ENCODE data around the gene ACTA2.

ACTA2 gene

GRCh38 chr10:88980800-88981199, 28.2 kb upstream of the ACTA2 start:
- DNase-seq: no peak

GRCh38 chr10:88980247-88980646, 27.7 kb upstream of the ACTA2 start:
- no peak for DNase-seq

GRCh38 chr10:88979603-88980002, 27.0 kb upstream of the ACTA2 start:
- no peak for DNase-seq

DNA sequence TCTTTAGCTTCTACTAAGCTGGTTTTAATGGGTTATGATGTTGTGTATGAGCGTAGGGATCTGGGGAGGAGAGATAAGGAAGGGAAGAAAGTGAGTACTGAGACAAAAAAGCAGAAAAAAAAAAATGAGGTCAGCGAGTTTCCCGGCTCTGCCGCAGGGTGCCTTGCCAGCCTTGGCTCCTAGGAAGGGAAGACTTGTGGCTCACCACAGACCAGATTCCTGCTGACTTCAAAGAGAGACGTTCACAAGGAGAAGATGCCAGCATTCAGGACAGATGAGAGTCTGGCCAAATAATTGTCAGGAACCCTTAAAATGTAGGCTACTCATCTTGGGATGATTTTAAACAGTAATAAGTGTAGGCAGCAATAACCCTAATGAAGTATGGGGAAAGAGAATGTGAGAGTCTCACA, 26.6 kb upstream of the ACTA2 start:
- DNase-seq: no peak

DNA sequence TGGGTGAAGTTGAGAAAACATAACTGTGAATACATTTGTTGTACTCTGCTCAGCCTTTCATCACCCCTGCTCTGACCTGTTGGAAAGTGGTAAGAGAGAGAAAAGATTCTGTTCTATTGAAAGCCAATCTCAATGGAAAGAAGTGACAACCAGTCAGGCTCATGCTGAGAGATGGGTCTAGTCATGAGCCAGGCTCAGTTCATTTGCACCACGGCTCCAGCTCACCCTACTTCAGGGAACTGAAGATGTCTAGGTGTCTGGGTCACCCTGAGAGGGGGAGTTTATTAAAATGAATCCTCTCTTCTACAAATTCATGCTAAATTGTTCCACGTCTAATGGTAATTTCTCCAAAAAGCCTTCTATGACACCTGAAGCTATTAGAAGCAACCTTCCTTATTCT, 25.9 kb upstream of the ACTA2 start:
- DNase-seq: no peak

DNA sequence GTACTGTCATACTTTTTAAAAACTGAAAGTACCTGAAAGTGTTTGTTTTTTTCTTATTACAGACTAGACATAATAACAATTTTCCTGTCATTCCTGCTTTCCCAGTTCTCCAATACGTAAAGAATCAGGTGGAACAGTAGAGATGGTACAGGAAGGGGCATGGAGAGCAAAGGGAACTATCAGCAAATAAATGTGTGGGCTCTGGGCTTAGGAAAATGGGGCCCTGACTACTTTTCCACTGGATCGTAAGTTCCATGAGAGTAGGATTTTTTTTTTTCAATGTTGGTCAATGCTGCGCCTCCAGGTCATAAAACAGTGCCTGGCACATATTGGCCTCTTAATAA, 22.8 kb upstream of the ACTA2 start:
- peak; percentile 2 for DNase-seq

GRCh38 chr10:88974446-88975376, 22.1 kb upstream of the ACTA2 start:
- peak; percentile 2 for DNase-seq

DNA sequence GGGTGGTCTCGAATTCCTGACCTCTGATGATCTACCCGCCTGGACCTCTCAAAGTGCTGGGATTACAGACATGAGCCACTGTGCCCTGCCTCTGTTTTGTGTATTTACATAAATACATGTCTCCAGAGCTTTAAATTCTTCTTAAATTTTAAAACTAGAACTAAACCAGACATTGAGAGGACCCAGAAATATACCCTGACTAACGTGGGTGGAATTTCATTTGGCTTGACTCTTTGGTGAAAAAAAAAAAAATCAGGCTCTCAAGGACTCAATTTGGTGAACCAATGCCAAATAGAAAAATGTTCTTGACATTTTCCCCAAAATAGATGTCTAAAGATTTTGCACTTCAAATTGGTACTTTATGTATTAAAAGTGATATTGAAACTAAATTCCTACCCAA, 21.4 kb upstream of the ACTA2 start:
- no peak for DNase-seq

GRCh38 chr10:88971221-88972061, 18.9 kb upstream of the ACTA2 start:
- DNase-seq: no peak

GRCh38 chr10:88968391-88968790, 15.8 kb upstream of the ACTA2 start:
- DNase-seq: no peak

DNA sequence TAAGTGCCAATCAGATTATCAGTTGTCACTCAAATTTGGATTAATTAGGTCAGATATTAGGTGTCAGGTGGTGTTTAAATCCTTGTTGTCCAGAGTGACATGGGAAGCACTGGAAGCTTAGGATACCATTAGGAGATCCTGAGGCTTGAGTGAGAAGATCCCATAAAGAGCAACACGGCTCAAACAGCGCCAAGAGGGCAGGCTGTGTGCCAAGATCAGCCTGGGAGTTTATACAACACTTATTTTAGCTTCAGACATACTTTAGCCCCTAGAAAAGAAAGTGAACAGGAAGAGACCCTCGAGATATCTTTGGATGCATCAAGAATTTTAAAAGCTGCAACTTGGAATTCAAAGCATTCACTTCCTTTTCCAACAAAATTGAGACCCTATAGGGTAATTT, 14.2 kb upstream of the ACTA2 start:
- DNase-seq: no peak

DNA sequence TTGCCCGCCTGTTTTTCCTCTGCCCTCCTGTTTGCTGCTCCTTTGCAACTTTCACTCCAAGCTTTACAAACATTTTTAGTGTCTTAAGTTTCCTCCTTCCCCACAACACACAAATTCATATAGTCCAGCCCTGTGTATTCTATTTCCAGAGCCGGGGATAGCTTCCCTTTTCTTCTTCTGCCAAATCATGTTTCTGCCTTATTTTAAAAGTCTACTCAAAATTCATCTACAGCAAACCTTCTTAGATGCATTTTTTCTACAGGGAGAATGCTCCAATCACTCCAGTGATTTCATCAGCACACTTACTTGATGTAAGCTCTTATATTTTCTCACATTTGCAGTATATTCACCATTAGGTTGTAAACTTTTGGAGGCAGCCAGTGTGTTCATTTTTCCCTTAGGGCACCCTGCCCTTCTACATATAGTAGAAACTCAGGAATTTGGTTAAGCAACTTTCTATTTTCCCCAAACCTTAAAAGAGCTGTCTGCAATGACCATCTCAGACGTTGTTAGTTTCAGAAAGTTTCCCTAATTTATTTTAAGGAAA, 12.4 kb upstream of the ACTA2 start:
- DNase-seq: no peak

GRCh38 chr10:88964360-88964759, 11.8 kb upstream of the ACTA2 start:
- no peak for DNase-seq

GRCh38 chr10:88963318-88963717, 10.7 kb upstream of the ACTA2 start:
- no peak for DNase-seq

DNA sequence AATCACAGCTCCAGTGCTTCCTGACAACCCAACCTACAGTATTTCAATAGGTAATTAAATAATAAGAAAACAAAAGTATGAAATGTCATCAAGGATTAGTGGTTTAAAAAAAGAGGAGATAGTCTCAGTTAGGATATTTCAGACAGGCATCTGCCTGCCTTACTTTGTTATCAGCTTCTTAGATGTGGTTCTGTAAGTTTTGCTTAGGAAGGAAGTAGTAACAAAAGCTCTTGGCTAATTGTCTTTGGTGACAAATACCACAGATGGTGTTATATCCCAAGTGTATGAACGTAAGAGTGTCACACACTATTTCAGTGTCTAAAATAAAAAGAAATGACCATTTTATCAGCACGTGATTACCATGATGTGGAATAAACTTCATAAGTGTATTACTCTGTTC, 9.8 kb upstream of the ACTA2 start:
- no peak for DNase-seq

DNA sequence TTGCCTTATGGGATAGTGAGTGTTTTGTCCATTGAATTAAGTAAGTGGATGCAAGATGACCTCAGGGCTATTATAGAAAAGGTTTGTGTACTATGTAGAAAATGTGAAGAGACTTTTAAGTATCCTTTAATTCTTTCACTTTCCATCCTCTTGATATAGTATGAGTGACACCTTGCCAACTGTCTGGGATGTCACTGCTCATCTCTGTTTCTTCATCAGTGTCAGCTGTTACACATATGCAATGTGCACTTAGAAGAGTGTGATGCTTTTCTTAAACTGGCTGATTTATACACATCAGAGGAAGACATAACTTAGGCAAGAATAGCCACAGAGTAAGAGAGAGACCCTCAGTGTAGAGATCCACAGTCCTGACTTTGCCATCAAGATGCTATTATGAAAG, 8.7 kb upstream of the ACTA2 start:
- DNase-seq: no peak

DNA sequence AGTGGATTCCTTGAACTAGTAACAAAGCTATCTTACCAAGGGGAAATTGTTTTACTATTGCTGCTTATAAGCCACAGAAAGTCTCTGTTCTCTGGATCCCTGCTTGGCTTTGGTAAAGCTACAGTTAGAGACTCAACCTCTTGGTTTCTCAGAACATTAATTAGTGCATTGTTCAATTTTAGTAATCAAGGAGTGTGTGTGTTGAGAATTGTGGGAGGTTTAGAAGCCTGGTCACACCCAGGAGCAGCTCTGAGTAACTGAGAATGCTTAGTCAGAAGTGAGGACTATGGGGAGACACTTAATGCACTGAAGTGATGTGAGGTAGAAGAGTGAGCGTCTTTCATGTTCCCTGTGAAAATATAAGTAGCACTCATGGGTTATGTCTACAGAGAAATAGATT, 8.2 kb upstream of the ACTA2 start:
- no peak for DNase-seq

DNA sequence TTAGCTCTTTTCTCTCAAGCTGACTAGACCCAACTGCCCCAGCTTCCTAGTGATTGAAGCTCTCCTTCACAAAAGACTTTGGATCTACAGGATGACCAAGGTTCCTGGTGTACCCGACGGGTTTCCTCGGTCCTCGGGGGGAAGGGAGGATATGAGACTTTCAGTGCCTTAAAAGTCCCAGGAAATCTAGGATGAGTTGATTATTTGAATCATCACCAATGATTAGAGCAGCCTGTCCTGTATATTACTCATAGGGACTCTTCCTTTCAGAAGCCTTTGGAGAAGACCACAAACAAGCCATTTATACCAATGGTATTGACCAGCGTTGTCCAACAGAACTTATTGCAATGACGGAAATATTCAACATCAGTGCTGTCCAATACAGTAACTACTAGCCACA, 6.1 kb upstream of the ACTA2 start:
- no peak for DNase-seq

GRCh38 chr10:88957381-88957780, 4.8 kb upstream of the ACTA2 start:
- no peak for DNase-seq

DNA sequence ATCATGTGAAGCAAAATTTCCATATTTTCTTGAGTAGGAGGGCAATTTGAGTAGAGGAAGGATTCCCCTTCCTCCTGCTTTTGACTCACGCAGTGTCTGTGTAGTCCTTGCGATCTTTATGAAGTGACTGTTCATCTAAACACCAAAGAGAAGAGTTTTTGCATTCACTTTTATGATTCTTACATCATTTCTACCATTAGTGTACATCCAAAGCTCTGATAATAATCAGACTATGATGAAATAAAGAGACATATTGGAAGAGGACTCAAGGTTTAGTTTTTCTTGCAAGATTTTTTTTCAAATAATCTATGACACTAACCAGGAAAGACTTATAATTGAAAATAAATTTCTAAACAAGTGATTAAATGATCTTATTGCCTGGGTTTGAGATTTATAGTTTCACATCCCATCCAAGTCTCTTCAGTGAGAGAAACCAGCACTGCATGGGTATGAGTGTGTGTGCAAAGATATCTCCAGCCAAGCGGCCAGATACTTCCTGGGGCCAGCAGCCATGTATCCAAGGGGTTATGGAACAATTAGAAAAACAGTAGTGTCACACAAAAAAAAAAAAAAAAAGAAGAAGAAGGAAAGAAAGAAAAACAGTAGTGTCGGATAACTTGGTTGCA, 2.0 kb upstream of the ACTA2 start:
- DNase-seq: no peak

DNA sequence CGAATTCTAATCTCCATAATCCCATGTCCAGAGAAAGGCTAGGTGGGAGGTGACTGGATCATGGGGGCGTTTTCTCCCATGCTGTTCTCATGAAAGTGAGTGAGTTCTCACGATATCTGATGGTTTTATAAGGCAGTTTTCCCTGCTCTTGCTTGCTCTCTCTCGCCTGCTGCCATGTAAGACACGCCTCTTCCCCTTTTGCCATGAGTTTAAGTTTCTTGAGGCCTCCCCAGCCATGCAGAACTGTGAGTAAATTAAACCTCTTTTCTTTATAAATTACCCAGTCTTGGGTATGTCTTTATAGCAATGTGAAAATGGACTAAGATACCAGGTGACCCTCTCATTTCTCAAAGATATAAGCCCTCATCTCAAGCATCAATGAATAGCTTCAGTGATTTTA, 1.1 kb upstream of the ACTA2 start:
- DNase-seq: no peak

DNA sequence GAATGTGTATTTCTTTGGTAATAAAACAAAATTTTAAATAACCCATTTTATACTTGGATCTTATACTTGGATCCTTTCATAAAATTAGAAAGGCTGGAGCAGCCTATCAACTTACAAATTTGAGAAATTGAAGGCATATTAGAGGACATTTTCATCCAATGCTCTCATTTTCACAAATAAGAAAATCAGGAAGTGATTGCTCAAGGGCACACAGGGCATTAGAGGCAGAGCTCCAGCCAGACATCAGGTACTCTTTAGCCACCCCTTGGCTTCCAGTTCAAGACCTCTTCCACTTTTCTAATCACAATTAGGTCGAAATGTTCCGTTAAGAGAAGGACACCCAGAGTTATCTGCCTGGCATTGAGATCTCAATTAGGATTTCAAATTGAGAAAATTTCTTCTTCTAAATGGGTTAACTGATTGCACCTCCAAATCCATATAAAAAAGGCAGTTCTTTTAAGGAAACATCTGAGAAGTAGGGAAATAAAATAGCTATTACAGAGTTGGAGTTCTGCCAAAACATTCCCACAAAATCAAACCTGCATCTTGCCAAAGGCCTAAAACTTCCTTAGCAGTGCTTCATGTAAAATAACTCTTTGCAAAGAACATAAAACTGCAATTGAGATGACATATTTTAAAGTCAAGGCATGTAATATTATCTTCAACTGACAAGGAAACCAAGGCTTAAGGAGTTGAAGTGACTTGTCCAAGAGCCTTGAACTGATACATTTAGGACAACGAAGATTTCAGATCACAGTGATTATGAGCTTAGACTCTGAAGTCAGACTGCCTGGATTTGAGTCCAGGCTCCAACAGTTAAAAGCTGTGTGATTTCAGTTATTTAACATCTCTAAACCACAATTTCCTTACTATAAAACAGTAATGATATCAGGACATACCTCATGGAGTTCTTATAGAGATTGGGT, 2.4 kb downstream of the ACTA2 start:
- no peak for DNase-seq

All from NCI-H69 (cell line).